T-helper 1 cell treated with Interleukin-12 subunit alpha and Interleukin-12 subunit beta and Interleukin-4 antibody, amounts not matched to agents 30 μg/mL and 1 μg/mL, for 36 hours (primary cell): ENCODE data around the gene GSE1.

Experiments used
- H3K27ac Mint-ChIP-seq: one replicate; pipeline ENCODE4 v1.8.0; 2021; ENCODE audit warnings: mild to moderate bottlenecking, mixed read lengths
- H3K27me3 Mint-ChIP-seq: one replicate; pipeline ENCODE4 v1.8.0; 2021; ENCODE audit warnings: low read depth, mixed read lengths
- H3K36me3 Mint-ChIP-seq: one replicate; pipeline ENCODE4 v1.8.0; 2021; ENCODE audit warnings: low read depth, mixed read lengths
- H3K4me1 Mint-ChIP-seq: one replicate; pipeline ENCODE4 v1.8.0; 2021; ENCODE audit warnings: low read depth, mixed read lengths
- H3K4me3 Mint-ChIP-seq: one replicate; pipeline ENCODE4 v1.8.0; 2021; ENCODE audit warnings: mild to moderate bottlenecking, moderate library complexity, mixed read lengths
- H3K9me3 Mint-ChIP-seq: one replicate; pipeline ENCODE4 v1.8.0; 2021; ENCODE audit warnings: mixed read lengths

GSE1 gene

GRCh38 chr16:85652431-85653221 is 39.5 kb downstream of the GSE1 start:
- peaks cover under 1% of the 10 kb centered on the region for H3K36me3 Mint-ChIP-seq
- H3K27ac Mint-ChIP-seq = no peak overlapping the region
- H3K27me3 Mint-ChIP-seq = no peaks in the 10 kb centered on the region
- no peaks in the 10 kb centered on the region for H3K9me3 Mint-ChIP-seq
- no peak overlapping the region for H3K4me3 Mint-ChIP-seq
- no peaks in the 10 kb centered on the region for H3K4me1 Mint-ChIP-seq

- peaks cover 3% of the 10 kb centered on the region for H3K36me3 Mint-ChIP-seq
- no peak overlapping the region for H3K27ac Mint-ChIP-seq
- no peaks in the 10 kb centered on the region for H3K9me3 Mint-ChIP-seq
- no peaks in the 10 kb centered on the region for H3K27me3 Mint-ChIP-seq
- H3K4me3 Mint-ChIP-seq = no peak overlapping the region
- H3K4me1 Mint-ChIP-seq = no peaks in the 10 kb centered on the region
Measured at GRCh38 chr16:85653290-85653891, 40.3 kb downstream of the GSE1 start.

GRCh38 chr16:85654251-85655095 is 41.4 kb downstream of the GSE1 start:
- Mint-ChIP-seq H3K36me3 (peaks cover 3% of the 10 kb centered on the region), H3K27ac (no peak overlapping the region), H3K4me1 (no peaks in the 10 kb centered on the region), H3K27me3 (no peaks in the 10 kb centered on the region), H3K9me3 (no peaks in the 10 kb centered on the region), H3K4me3 (no peak overlapping the region)

- H3K9me3 Mint-ChIP-seq = no peaks in the 10 kb centered on the region
- no peaks in the 10 kb centered on the region for H3K4me1 Mint-ChIP-seq
- no peak overlapping the region for H3K4me3 Mint-ChIP-seq
- H3K36me3 Mint-ChIP-seq = peaks cover 3% of the 10 kb centered on the region
- H3K27ac Mint-ChIP-seq = no peak overlapping the region
- H3K27me3 Mint-ChIP-seq = no peaks in the 10 kb centered on the region
Measured at GRCh38 chr16:85655216-85656129, 42.4 kb downstream of the GSE1 start.

GRCh38 chr16:85656351-85657266 is 43.5 kb downstream of the GSE1 start:
- Mint-ChIP-seq H3K27ac (no peak overlapping the region), H3K36me3 (peaks cover 3% of the 10 kb centered on the region), H3K4me3 (no peak overlapping the region), H3K4me1 (no peaks in the 10 kb centered on the region), H3K27me3 (no peaks in the 10 kb centered on the region), H3K9me3 (no peaks in the 10 kb centered on the region)

GRCh38 chr16:85657267-85657650 is 44.1 kb downstream of the GSE1 start:
- Mint-ChIP-seq H3K27me3 (no peaks in the 10 kb centered on the region), H3K9me3 (no peaks in the 10 kb centered on the region), H3K4me3 (no peak overlapping the region), H3K36me3 (peaks cover 3% of the 10 kb centered on the region), H3K4me1 (no peaks in the 10 kb centered on the region), H3K27ac (no peak overlapping the region)

- Mint-ChIP-seq H3K36me3 (peaks cover 4% of the 10 kb centered on the region), H3K4me3 (no peak overlapping the region), H3K4me1 (no peaks in the 10 kb centered on the region), H3K27ac (no peak overlapping the region), H3K9me3 (no peaks in the 10 kb centered on the region), H3K27me3 (no peaks in the 10 kb centered on the region)
Measured at GRCh38 chr16:85657996-85658395, 44.9 kb downstream of the GSE1 start.

GRCh38 chr16:85658504-85659326 is 45.6 kb downstream of the GSE1 start:
- Mint-ChIP-seq H3K27ac (no peak overlapping the region), H3K4me3 (no peak overlapping the region), H3K27me3 (no peaks in the 10 kb centered on the region), H3K36me3 (peaks cover 4% of the 10 kb centered on the region), H3K4me1 (no peaks in the 10 kb centered on the region), H3K9me3 (no peaks in the 10 kb centered on the region)

- Mint-ChIP-seq H3K9me3 (no peaks in the 10 kb centered on the region), H3K27ac (no peak overlapping the region), H3K4me1 (no peaks in the 10 kb centered on the region), H3K36me3 (peaks cover 4% of the 10 kb centered on the region), H3K27me3 (no peaks in the 10 kb centered on the region), H3K4me3 (no peak overlapping the region)
Measured at GRCh38 chr16:85659336-85659735, 46.2 kb downstream of the GSE1 start.

- H3K36me3 Mint-ChIP-seq = peaks cover 8% of the 10 kb centered on the region
- H3K4me1 Mint-ChIP-seq = no peaks in the 10 kb centered on the region
- no peaks in the 10 kb centered on the region for H3K27me3 Mint-ChIP-seq
- no peak overlapping the region for H3K27ac Mint-ChIP-seq
- no peak overlapping the region for H3K4me3 Mint-ChIP-seq
- H3K9me3 Mint-ChIP-seq = no peaks in the 10 kb centered on the region
Measured at GRCh38 chr16:85659805-85660511, 46.8 kb downstream of the GSE1 start.

- Mint-ChIP-seq H3K4me3 (no peak overlapping the region), H3K4me1 (no peaks in the 10 kb centered on the region), H3K27ac (no peak overlapping the region), H3K9me3 (no peaks in the 10 kb centered on the region), H3K36me3 (peaks cover 14% of the 10 kb centered on the region), H3K27me3 (no peaks in the 10 kb centered on the region)
Measured at GRCh38 chr16:85660843-85661739, 48.0 kb downstream of the GSE1 start.
